HepG2 (cell line): Measurements from ENCODE around the gene CCDC50. TPM values are rescaled to one million over a fixed set of nuclear protein-coding genes. Genes with fewer than 3 reads are reported as not detected.

Experiments used
- ATAC-seq: fragments of 200-7000 bp; cut with Tn5 transposase; 3 replicates; pipeline ENCODE4 v1.9.1; 2020; ENCODE audit warnings: mild to moderate bottlenecking, moderate library complexity
- BruUV-seq: library from RNA; stranded (reverse); fragments of 400-500 nt; replicated peaks from 2 replicates; lab custom pipeline; 2021; lab: Mats Ljungman, UMichigan
- CTCF ChIA-PET: fragments of 300-600 bp; formaldehyde crosslinking; extraction: SDS; loops from one replicate; lab custom pipeline; 2021; ENCODE audit warnings: low total read pairs, inconsistent platforms, low intra/inter-chr PET ratio; lab: Yijun Ruan, JAX
- POLR2A ChIA-PET: fragments of 350-600 bp; sonication (Branson Sonifier 250); formaldehyde crosslinking; loops from one replicate; lab custom pipeline; 2020; ENCODE audit warnings: antibody characterized with exemption, inconsistent platforms; lab: Yijun Ruan, JAX
- DNase-seq: peaks from one replicate; pipeline ENCODE4 v3.0.0-alpha.2; 2015; ENCODE audit warnings: low spot score
- FAIRE-seq: peaks from 3 replicates; lab custom pipeline; 2011; peaks lifted over from hg19 to GRCh38; lab: Jason Lieb, UNC
- H2AFZ ChIP-seq: one replicate; pipeline ENCODE4 v1.6.1; 2011; ENCODE audit warnings: low read length, inconsistent platforms
- H3K27ac ChIP-seq: fragments of 300-600 bp; 3 replicates; pipeline ENCODE4 v1.8.0; 2011; ENCODE audit warnings: mixed run types, mild to moderate bottlenecking, mixed read lengths, low read length, inconsistent platforms; ENCODE audit not compliant: insufficient read depth; ENCODE audit errors: extremely low read length
- H3K27me3 ChIP-seq, 2 experiments: fragments of 200-600 bp in 1 of 2; 2 replicates in 1 of 2; 3 replicates in 1 of 2; pipeline versions ENCODE4 v1.6.0 to v1.8.0; 2011; ENCODE audit warnings: low read length in 2 of 2, mild to moderate bottlenecking in 2 of 2, moderate library complexity in 2 of 2, inconsistent platforms in 1 of 2; ENCODE audit not compliant: insufficient read depth in 2 of 2, control insufficient read depth in 1 of 2
- H3K36me3 ChIP-seq, 2 experiments: fragments of 200-600 bp in 1 of 2; replicated peaks in 1 of 2; 2 replicates in 1 of 2; 3 replicates in 1 of 2; pipeline versions ENCODE4 v1.5.1 to v1.8.0; 2011; ENCODE audit warnings: low read length in 2 of 2, inconsistent platforms in 1 of 2; ENCODE audit not compliant: insufficient read depth in 2 of 2, control insufficient read depth in 1 of 2
- H3K4me1 ChIP-seq: 2 replicates; pipeline ENCODE4 v1.5.1; 2012; ENCODE audit warnings: low read length, inconsistent platforms; ENCODE audit not compliant: insufficient read depth
- H3K4me2 ChIP-seq: 2 replicates; pipeline ENCODE4 v1.6.0; 2011; ENCODE audit warnings: low read depth, low read length, inconsistent platforms
- H3K4me3 ChIP-seq, 3 experiments: fragments of 200-600 bp in 1 of 3; sonication (generic), shearing (Covaris generic) in 1 of 3; replicated peaks in 1 of 3; 2 replicates each; pipeline ENCODE4 v1.5.1; 2011 to 2016; ENCODE audit warnings: low read length in 3 of 3, inconsistent platforms in 2 of 3, low read depth in 2 of 3, mild to moderate bottlenecking in 2 of 3, control low read depth in 1 of 3, mixed read lengths in 1 of 3; ENCODE audit not compliant: insufficient read depth in 1 of 3
- H3K79me2 ChIP-seq: one replicate; pipeline ENCODE4 v1.6.1; 2011; ENCODE audit warnings: low read length, inconsistent platforms; ENCODE audit not compliant: insufficient read depth
- H3K9ac ChIP-seq: 2 replicates; pipeline ENCODE4 v1.6.0; 2011; ENCODE audit warnings: mild to moderate bottlenecking, low read depth, low read length, inconsistent platforms; ENCODE audit not compliant: insufficient read depth
- H3K9me3 ChIP-seq: 2 replicates; pipeline ENCODE4 v1.5.1; 2012; ENCODE audit warnings: mild to moderate bottlenecking, low read length
- H4K20me1 ChIP-seq: 2 replicates; pipeline ENCODE4 v1.6.0; 2011; ENCODE audit warnings: inconsistent platforms, mild to moderate bottlenecking, low read length, moderate library complexity; ENCODE audit not compliant: insufficient read depth
- CENPX ChIP-seq: sonication (generic); formaldehyde crosslinking; IDR thresholded peaks from 2 replicates; pipeline ENCODE4 v1.9.0; 2021; ENCODE audit warnings: mild to moderate bottlenecking, missing genetic modification reagents, moderate library complexity
- CREB1 ChIP-seq, 2 experiments: fragments of 450-650 bp in 1 of 2; IDR thresholded peaks; 2 replicates each; pipeline ENCODE4 v1.6.1; 2016 to 2017; ENCODE audit warnings: control low read depth in 1 of 2, mild to moderate bottlenecking in 1 of 2, missing compliant biosample characterization in 1 of 2, missing genetic modification characterization in 1 of 2
- ERF ChIP-seq: IDR thresholded peaks from 2 replicates; pipeline ENCODE4 v1.6.1; 2018; ENCODE audit warnings: missing biosample characterization, missing genetic modification reagents
- ETV6 ChIP-seq: sonication (generic); formaldehyde crosslinking; conservative IDR thresholded peaks from 2 replicates; pipeline ENCODE4 v1.4.0; 2020; ENCODE audit warnings: missing genetic modification reagents
- HMG20B ChIP-seq: conservative IDR thresholded peaks from 2 replicates; pipeline ENCODE4 v1.6.1; 2016; ENCODE audit warnings: missing genetic modification reagents, missing compliant biosample characterization
- HOXA5 ChIP-seq: sonication (generic); formaldehyde crosslinking; IDR thresholded peaks from 2 replicates; pipeline ENCODE4 v1.4.0; 2020; ENCODE audit warnings: missing genetic modification reagents
- IRX3 ChIP-seq: sonication (generic); formaldehyde crosslinking; IDR thresholded peaks from 2 replicates; pipeline ENCODE4 v1.8.1; 2023; ENCODE audit warnings: mild to moderate bottlenecking, low read depth, missing genetic modification reagents, borderline replicate concordance
- JARID2 ChIP-seq: sonication (generic); formaldehyde crosslinking; IDR thresholded peaks from 2 replicates; pipeline ENCODE4 v1.8.1; 2023; ENCODE audit warnings: missing genetic modification reagents, inconsistent platforms; ENCODE audit not compliant: insufficient replicate concordance
- KDM4B ChIP-seq: sonication (generic); formaldehyde crosslinking; IDR thresholded peaks from 2 replicates; pipeline ENCODE4 v1.4.0; 2020; ENCODE audit warnings: missing genetic modification reagents
- KLF6 ChIP-seq: IDR thresholded peaks from 2 replicates; pipeline ENCODE4 v1.8.0; 2016; ENCODE audit warnings: missing biosample characterization, missing genetic modification reagents
- MAFG ChIP-seq: sonication (generic); formaldehyde crosslinking; IDR thresholded peaks from 2 replicates; pipeline ENCODE4 v1.5.1; 2020; ENCODE audit warnings: mild to moderate bottlenecking, missing genetic modification reagents
- NCOA2 ChIP-seq: sonication (generic); formaldehyde crosslinking; IDR thresholded peaks from 2 replicates; pipeline ENCODE4 v1.8.0; 2022; ENCODE audit warnings: inconsistent platforms
- ONECUT2 ChIP-seq: sonication (generic); formaldehyde crosslinking; IDR thresholded peaks from 2 replicates; pipeline ENCODE4 v1.4.0; 2020; ENCODE audit warnings: missing genetic modification reagents
- RARG ChIP-seq: sonication (generic); formaldehyde crosslinking; IDR thresholded peaks from 2 replicates; pipeline ENCODE4 v1.4.0; 2020; ENCODE audit warnings: low read depth, mild to moderate bottlenecking, missing genetic modification reagents
- RCOR2 ChIP-seq: IDR thresholded peaks from 2 replicates; pipeline ENCODE4 v1.6.1; 2016; ENCODE audit warnings: missing biosample characterization, missing genetic modification reagents
- TMF1 ChIP-seq: sonication (generic); formaldehyde crosslinking; IDR thresholded peaks from 2 replicates; pipeline ENCODE4 v1.8.1; 2022; ENCODE audit warnings: low read depth, missing genetic modification reagents
- YEATS2 ChIP-seq: sonication (generic); formaldehyde crosslinking; IDR thresholded peaks from 2 replicates; pipeline ENCODE4 v1.4.0; 2020; ENCODE audit warnings: missing genetic modification reagents, borderline replicate concordance
- ZMAT3 ChIP-seq: sonication (generic); formaldehyde crosslinking; conservative IDR thresholded peaks from 2 replicates; pipeline ENCODE4 v1.7.0; 2021; ENCODE audit warnings: missing genetic modification reagents
- ZNF205 ChIP-seq: IDR thresholded peaks from 2 replicates; pipeline ENCODE4 v1.6.1; 2018; ENCODE audit warnings: missing biosample characterization, missing genetic modification reagents
- ZNF24 ChIP-seq: fragments of 450-650 bp; IDR thresholded peaks from 2 replicates; pipeline ENCODE4 v1.6.1; 2017; ENCODE audit warnings: antibody characterized with exemption, mild to moderate bottlenecking
- ZNF468 ChIP-seq: sonication (generic); formaldehyde crosslinking; IDR thresholded peaks from 2 replicates; pipeline ENCODE4 v1.8.0; 2022; ENCODE audit warnings: mild to moderate bottlenecking, moderate library complexity, missing genetic modification reagents
- ZNF550 ChIP-seq: sonication (generic); formaldehyde crosslinking; IDR thresholded peaks from 2 replicates; pipeline ENCODE4 v1.4.0; 2020; ENCODE audit warnings: mild to moderate bottlenecking, missing genetic modification reagents, borderline replicate concordance
- ZNF616 ChIP-seq: sonication (generic); formaldehyde crosslinking; IDR thresholded peaks from 2 replicates; pipeline ENCODE4 v1.5.0; 2020; ENCODE audit warnings: low read depth, mild to moderate bottlenecking, missing genetic modification reagents
- ZNF792 ChIP-seq: IDR thresholded peaks from 2 replicates; pipeline ENCODE4 v1.6.1; 2016
- WGBS: methylation state at CpG from one replicate; pipeline ENCODE4 v1.1.6; 2017; ENCODE audit warnings: low lambda C conversion rate; 5-methylcytosine and 5-hydroxymethylcytosine counted together
- in situ Hi-C: cut with HindIII; loops from 2 replicates; pipeline ENCODE4 v1.10.0; 2017; ENCODE audit warnings: low pct_unique_long_range_greater_than_20kb; ENCODE audit not compliant: extremely low pct_ligation_motif_present
- intact Hi-C: fragments of 100-400 bp; cut with micrococcal nuclease; formaldehyde crosslinking; loops from one replicate; pipeline ENCODE4 v1.10.0; 2022; ENCODE audit not compliant: unreplicated experiment
- polyA plus RNA-seq, 8 experiments: library from polyadenylated mRNA; depleted of rRNA in 3 of 8; stranded (reverse) in 7 of 8; unstranded in 1 of 8; fragments of >200 nt; fragmentation: Illumina TruSeq in 4 of 8; extraction: Trizol in 4 of 8; gene quantifications; 2 replicates each; pipeline versions ENCODE4 v1.2.1 to v1.2.3, GENCODE V29; 2011 to 2016; ENCODE audit warnings: low read depth in 4 of 8, missing spikeins in 1 of 8, mixed read lengths in 1 of 8; ENCODE audit not compliant: insufficient read depth in 1 of 8
- total RNA-seq, 5 experiments: library from RNA; depleted of rRNA; stranded (reverse); fragments of >200 nt; fragmentation: Illumina TruSeq; extraction: Trizol; gene quantifications; 2 replicates each; pipeline ENCODE4 v1.2.3, GENCODE V29; 2016; ENCODE audit warnings: low read depth in 1 of 5

Gene CCDC50
- total and polyA plus RNA-seq, 2 of the 13 experiments (the other 11 are each of a cell fraction or from before 2014, with no cell fraction given), result 47.6 to 66.4 TPM

DNA sequence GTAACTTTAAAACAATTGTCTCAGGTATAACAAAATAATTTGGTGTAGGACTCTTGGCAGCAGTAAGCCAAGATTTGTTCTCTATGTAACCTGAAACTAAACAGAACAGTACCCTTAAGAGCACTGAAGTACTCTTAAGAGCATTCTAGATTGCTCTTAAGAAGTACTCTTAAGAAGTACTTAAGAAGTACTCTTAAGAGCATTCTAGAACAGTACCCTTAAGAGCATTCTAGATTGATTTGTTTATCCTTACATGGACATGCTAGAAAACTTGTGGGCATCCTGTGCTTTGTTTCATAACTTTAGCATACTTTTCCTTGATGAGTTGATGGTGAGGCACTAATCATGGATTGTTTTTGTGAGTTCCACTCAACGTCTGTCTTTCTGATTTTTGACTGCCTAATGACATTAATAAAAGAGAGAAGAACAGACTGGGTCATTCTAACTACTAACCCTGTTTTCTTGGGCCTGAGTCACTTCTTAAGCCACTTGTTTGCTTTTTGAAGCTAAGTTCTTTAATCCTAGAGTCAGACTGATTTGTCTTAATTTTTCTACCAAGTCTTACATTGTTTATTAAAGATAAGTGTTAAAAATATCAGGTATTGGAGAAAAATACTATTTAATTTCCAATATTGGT, 58.4 kb downstream of the CCDC50 start:
- 94% methylated on average over 1 of the region's 1 CpG for WGBS
- Histone ChIP-seq H4K20me1 (no peaks in the 10 kb centered on the region), H3K4me2 (no peak overlapping the region), H3K4me1 (no peaks in the 10 kb centered on the region), H3K4me3 (no peak overlapping the region)
- CTCF ChIA-PET, result no interaction called here
- ATAC-seq, result no peak
- intact Hi-C loops, result loop anchor here (2.0 kb wide), 1 partner anchor 143 kb away; no protein-coding TSS in a partner anchor
- no peak for TF ChIP-seq CREB1 (IDR thresholded peaks at IDR 0.05)
- no peak for TF ChIP-seq CREB1 (CRISPR knock-in tag; IDR thresholded peaks at IDR 0.05)
- no peak for TF ChIP-seq ZNF550
- no peak for TF ChIP-seq RCOR2 (CRISPR knock-in tag)
- TF ChIP-seq ETV6 (CRISPR knock-in tag), result no peak
- no peak for TF ChIP-seq ZNF792 (CRISPR knock-in tag)
- no peak for TF ChIP-seq NCOA2
- no peak for TF ChIP-seq ZNF205 (CRISPR knock-in tag)
- TF ChIP-seq JARID2 (CRISPR knock-in tag), result no peak
- TF ChIP-seq HMG20B (CRISPR knock-in tag), result no peak
- TF ChIP-seq ONECUT2, result no peak
- TF ChIP-seq, all 625 proteins: peak for 0
- BruUV-seq, result no TSS peak
- POLR2A ChIA-PET, result no interaction called here
- no peaks in the 10 kb centered on the region for H3K27me3 ChIP-seq
- H3K9me3 ChIP-seq, result no peaks in the 10 kb centered on the region
- FAIRE-seq, result no peak
- peaks cover 2 to 28% of the 10 kb centered on the region in 2 experiments; a peak in 3 of 5 replicates for H3K36me3 ChIP-seq
- DNase-seq, result no peak
- in situ Hi-C loops, result no loop called here
- no peak overlapping the region for H3K27ac ChIP-seq
- no peak overlapping the region for H3K9ac ChIP-seq
- no peaks in the 10 kb centered on the region for H3K79me2 ChIP-seq
- H2AFZ ChIP-seq, result no peak overlapping the region

DNA sequence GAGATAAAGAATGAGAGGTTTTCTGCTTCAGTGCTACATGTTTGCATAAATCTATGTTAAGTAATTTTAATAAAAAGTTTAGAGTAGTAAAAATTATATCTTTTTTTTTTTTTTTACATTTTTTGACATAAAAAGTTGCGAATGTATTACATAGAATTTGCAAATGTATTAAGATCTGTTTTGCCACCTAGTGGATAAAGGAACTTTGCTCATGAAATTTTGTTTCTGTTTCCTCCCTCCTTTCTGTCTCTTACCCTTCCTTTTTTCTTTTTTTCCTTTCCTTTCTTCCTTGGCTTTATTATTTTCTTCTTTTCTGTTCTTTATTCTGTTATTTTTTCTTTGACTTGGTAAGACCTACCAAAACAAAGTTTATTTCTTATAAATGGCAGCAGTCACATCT, 59.6 kb downstream of the CCDC50 start:
- Histone ChIP-seq H3K4me3 (no peak overlapping the region), H3K9ac (no peak overlapping the region), H3K27me3 (no peaks in the 10 kb centered on the region), H3K4me2 (no peak overlapping the region), H3K9me3 (no peaks in the 10 kb centered on the region), H3K27ac (no peak overlapping the region), H3K4me1 (no peaks in the 10 kb centered on the region), H3K79me2 (no peaks in the 10 kb centered on the region), H2AFZ (no peak overlapping the region), H4K20me1 (no peaks in the 10 kb centered on the region), H3K36me3 (peaks cover 2 to 19% of the 10 kb centered on the region in 2 experiments; a peak in 3 of 5 replicates)
- in situ Hi-C loops, result no loop called here
- ATAC-seq (no peak), FAIRE-seq (no peak), DNase-seq (no peak)
- 98% methylated on average over 1 of the region's 1 CpG for WGBS
- intact Hi-C loops, result loop anchor here (2.0 kb wide), 1 partner anchor 144 kb away; no protein-coding TSS in a partner anchor
- ChIA-PET POLR2A (no interaction called here), CTCF (no interaction called here)
- no TSS peak for BruUV-seq
- TF ChIP-seq KLF6 (CRISPR knock-in tag) (no peak), TMF1 (CRISPR knock-in tag) (no peak), ERF (CRISPR knock-in tag) (no peak), ZNF468 (CRISPR knock-in tag) (no peak), ZNF616 (CRISPR knock-in tag) (no peak), ZMAT3 (CRISPR knock-in tag) (no peak), KDM4B (CRISPR knock-in tag) (no peak), HOXA5 (CRISPR knock-in tag) (no peak), YEATS2 (no peak), RARG (CRISPR knock-in tag) (no peak), CENPX (CRISPR knock-in tag) (no peak), IRX3 (no peak), ZNF24 (no peak), MAFG (no peak)
